ENCODE data around the gene PGM5. TPM values are rescaled to one million over a fixed set of nuclear protein-coding genes. Genes with fewer than 3 reads are reported as not detected.

PGM5 gene
- total and polyA plus RNA-seq, 2 of the 8 experiments (the other 6 are each of a cell fraction or from before 2014, with no cell fraction given) = not detected

DNA sequence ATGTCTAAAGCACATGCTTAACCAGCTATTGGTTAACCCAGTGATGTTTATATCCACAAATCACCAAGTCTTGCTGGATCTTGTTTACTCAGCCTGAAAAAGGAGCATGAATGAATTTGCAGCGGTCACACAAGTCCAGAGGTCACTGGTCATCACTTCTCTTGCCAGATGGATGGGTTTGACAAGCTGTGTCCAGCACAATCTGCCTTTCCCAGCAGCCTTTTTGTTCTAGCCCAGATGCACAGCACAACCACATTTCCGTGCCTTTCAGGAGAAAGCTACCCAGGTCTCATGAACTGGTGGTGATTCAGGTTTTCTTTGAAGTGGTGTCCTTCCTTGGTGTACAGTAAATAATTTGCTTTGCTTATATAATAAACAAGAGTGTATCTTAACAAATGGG lies 152.1 kb downstream of the PGM5 start (continued):
- TF ChIP-seq CEBPB (IDR thresholded peaks at IDR 0.05; ENCODE audit: low read depth, low read length) = no peak
- TF ChIP-seq, protein P1, sequence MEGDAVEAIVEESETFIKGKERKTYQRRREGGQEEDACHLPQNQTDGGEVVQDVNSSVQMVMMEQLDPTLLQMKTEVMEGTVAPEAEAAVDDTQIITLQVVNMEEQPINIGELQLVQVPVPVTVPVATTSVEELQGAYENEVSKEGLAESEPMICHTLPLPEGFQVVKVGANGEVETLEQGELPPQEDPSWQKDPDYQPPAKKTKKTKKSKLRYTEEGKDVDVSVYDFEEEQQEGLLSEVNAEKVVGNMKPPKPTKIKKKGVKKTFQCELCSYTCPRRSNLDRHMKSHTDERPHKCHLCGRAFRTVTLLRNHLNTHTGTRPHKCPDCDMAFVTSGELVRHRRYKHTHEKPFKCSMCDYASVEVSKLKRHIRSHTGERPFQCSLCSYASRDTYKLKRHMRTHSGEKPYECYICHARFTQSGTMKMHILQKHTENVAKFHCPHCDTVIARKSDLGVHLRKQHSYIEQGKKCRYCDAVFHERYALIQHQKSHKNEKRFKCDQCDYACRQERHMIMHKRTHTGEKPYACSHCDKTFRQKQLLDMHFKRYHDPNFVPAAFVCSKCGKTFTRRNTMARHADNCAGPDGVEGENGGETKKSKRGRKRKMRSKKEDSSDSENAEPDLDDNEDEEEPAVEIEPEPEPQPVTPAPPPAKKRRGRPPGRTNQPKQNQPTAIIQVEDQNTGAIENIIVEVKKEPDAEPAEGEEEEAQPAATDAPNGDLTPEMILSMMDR (IDR thresholded peaks at IDR 0.05; ENCODE audit: control extremely low read depth in 1 of 3, insufficient read depth in 1 of 3, low read depth in 1 of 3, low read length in 3 of 3) = no peak
- TF ChIP-seq JUND (IDR thresholded peaks at IDR 0.05; ENCODE audit: low read length) = no peak
- no peak for TF ChIP-seq SUZ12 (IDR thresholded peaks at IDR 0.05; ENCODE audit: low read length)
- TF ChIP-seq HDAC6 (IDR thresholded peaks at IDR 0.05; ENCODE audit: low read depth, low read length) = no peak
